K562 (cell line): Measurements from ENCODE around the gene LRRC57. TPM values are rescaled to one million over a fixed set of nuclear protein-coding genes. Genes with fewer than 3 reads are reported as not detected.
A peak's percentile ranks its signal among the peaks of the same experiment; 100 is the strongest.

Source experiments
- ATF2 ChIP-seq: sonication (generic); formaldehyde crosslinking; IDR thresholded peaks from 2 replicates; pipeline ENCODE4 v1.8.1; 2022; ENCODE audit warnings: missing genetic modification reagents
- BCLAF1 ChIP-seq, 2 experiments: fragments of 450-650 bp in 1 of 2; IDR thresholded peaks; 2 replicates each; pipeline ENCODE4 v1.6.1; 2011 to 2017; ENCODE audit warnings: low read depth in 2 of 2, antibody characterized with exemption in 1 of 2, borderline replicate concordance in 1 of 2, low read length in 1 of 2, mild to moderate bottlenecking in 1 of 2, mixed read lengths in 1 of 2; ENCODE audit not compliant: control insufficient read depth in 1 of 2
- E2F1 ChIP-seq: sonication (generic); formaldehyde crosslinking; IDR thresholded peaks from 2 replicates; pipeline ENCODE4 v1.8.1; 2023; ENCODE audit warnings: mild to moderate bottlenecking, missing genetic modification reagents, moderate library complexity
- ELF1 ChIP-seq: fragments of 200-800 bp; sonication (Bioruptor generic); IDR thresholded peaks from 2 replicates; pipeline ENCODE4 v1.6.1; 2016; ENCODE audit warnings: missing genetic modification characterization, missing compliant biosample characterization
- ELK3 ChIP-seq: fragments of 450-650 bp; formaldehyde crosslinking; IDR thresholded peaks from 2 replicates; pipeline ENCODE4 v1.4.0; 2020; ENCODE audit warnings: mild to moderate bottlenecking
- GTF2B ChIP-seq: IDR thresholded peaks from 2 replicates; pipeline ENCODE4 v1.6.1; 2011; ENCODE audit not compliant: insufficient read length; ENCODE audit errors: extremely low read depth
- LARP7 ChIP-seq: fragments of 450-650 bp; IDR thresholded peaks from 2 replicates; pipeline ENCODE4 v1.6.1; 2016
- TEAD4 ChIP-seq, 2 experiments: sonication (generic) in 1 of 2; formaldehyde crosslinking in 1 of 2; IDR thresholded peaks; 2 replicates each; pipeline versions ENCODE4 v1.6.1 to v1.8.0; 2012 to 2022; ENCODE audit warnings: borderline replicate concordance in 1 of 2, inconsistent platforms in 1 of 2, low read length in 1 of 2, mild to moderate bottlenecking in 1 of 2, missing genetic modification reagents in 1 of 2
- ZBTB43 ChIP-seq: sonication (generic); formaldehyde crosslinking; IDR thresholded peaks from 2 replicates; pipeline ENCODE4 v1.8.0; 2023; ENCODE audit warnings: mild to moderate bottlenecking, missing genetic modification reagents
- ZNF717 ChIP-seq: fragments of 250-450 bp; sonication (Bioruptor Pico); IDR thresholded peaks from 2 replicates; pipeline ENCODE4 v1.5.0; 2021
- polyA plus RNA-seq, 8 experiments: library from polyadenylated mRNA; depleted of rRNA in 4 of 8; stranded (reverse) in 5 of 8; unstranded in 3 of 8; fragments of >200 nt; fragmentation: Nextera tagmentation in 2 of 8; fragmentation: Illumina TruSeq in 1 of 8; extraction: Ambion mirVana in 2 of 8; extraction: Trizol in 1 of 8; gene quantifications; 2 replicates each; pipeline versions ENCODE4 v1.2.1 to v1.2.3, GENCODE V29; 2011 to 2014; ENCODE audit warnings: inconsistent platforms in 1 of 8, missing spikeins in 1 of 8
- total RNA-seq, 7 experiments: library from RNA; depleted of rRNA in 6 of 7; stranded (reverse); fragments of >200 nt in 6 of 7; fragmentation: Illumina TruSeq in 2 of 7; extraction: Trizol in 2 of 7; gene quantifications; 2 replicates each; pipeline versions ENCODE4 v1.2.1 to v1.2.3, GENCODE V29; 2011 to 2021; ENCODE audit warnings: low replicate concordance in 1 of 7
- TF ChIP-seq, protein P1 (sequence below): sonication (generic); formaldehyde crosslinking; IDR thresholded peaks from 2 replicates; pipeline ENCODE4 v1.5.0; 2020; ENCODE audit warnings: missing genetic modification reagents
- TF ChIP-seq, protein P2 (sequence below): IDR thresholded peaks from 2 replicates; pipeline ENCODE4 v1.6.1; 2011; ENCODE audit warnings: borderline replicate concordance, low read depth, mild to moderate bottlenecking, moderate library complexity, low read length; ENCODE audit not compliant: insufficient read depth, poor library complexity, severe bottlenecking

Gene LRRC57
- total and polyA plus RNA-seq, 9 of the 15 experiments (the other 6 are each of a cell fraction or from before 2014, with no cell fraction given): 3.9 to 20.4 (median 14.8) TPM

GRCh38 chr15:42495361-42496212, 53.0 kb downstream of the LRRC57 start, which contains the start of gene SNAP23 (continued):
- TF ChIP-seq, protein P1, sequence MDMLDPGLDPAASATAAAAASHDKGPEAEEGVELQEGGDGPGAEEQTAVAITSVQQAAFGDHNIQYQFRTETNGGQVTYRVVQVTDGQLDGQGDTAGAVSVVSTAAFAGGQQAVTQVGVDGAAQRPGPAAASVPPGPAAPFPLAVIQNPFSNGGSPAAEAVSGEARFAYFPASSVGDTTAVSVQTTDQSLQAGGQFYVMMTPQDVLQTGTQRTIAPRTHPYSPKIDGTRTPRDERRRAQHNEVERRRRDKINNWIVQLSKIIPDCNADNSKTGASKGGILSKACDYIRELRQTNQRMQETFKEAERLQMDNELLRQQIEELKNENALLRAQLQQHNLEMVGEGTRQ (CRISPR knock-in tag): no peak
- TF ChIP-seq ELF1 (peak; percentile 69), GTF2B (no peak), LARP7 (no peak), TEAD4 (IDR thresholded peaks at IDR 0.05; ENCODE audit: low read length) (peak; percentile 48; the same call in 1 of the 2 replicates), TEAD4 (CRISPR knock-in tag; IDR thresholded peaks at IDR 0.05; ENCODE audit: borderline replicate concordance) (no peak), E2F1 (CRISPR knock-in tag) (no peak), ZNF717 (CRISPR knock-in tag) (no peak), ELK3 (CRISPR knock-in tag) (no peak), BCLAF1 (IDR thresholded peaks at IDR 0.05; ENCODE audit: borderline replicate concordance in 1 of 2, control insufficient read depth in 1 of 2, low read depth in 2 of 2, low read length in 1 of 2) (no peak), ATF2 (CRISPR knock-in tag) (no peak), ZBTB43 (CRISPR knock-in tag) (no peak)
- TF ChIP-seq, protein P2, sequence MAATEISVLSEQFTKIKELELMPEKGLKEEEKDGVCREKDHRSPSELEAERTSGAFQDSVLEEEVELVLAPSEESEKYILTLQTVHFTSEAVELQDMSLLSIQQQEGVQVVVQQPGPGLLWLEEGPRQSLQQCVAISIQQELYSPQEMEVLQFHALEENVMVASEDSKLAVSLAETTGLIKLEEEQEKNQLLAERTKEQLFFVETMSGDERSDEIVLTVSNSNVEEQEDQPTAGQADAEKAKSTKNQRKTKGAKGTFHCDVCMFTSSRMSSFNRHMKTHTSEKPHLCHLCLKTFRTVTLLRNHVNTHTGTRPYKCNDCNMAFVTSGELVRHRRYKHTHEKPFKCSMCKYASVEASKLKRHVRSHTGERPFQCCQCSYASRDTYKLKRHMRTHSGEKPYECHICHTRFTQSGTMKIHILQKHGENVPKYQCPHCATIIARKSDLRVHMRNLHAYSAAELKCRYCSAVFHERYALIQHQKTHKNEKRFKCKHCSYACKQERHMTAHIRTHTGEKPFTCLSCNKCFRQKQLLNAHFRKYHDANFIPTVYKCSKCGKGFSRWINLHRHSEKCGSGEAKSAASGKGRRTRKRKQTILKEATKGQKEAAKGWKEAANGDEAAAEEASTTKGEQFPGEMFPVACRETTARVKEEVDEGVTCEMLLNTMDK: no peak
